IMR-90 (cell line): Measurements from ENCODE around the gene SPRR2E. TPM values are rescaled to one million over a fixed set of nuclear protein-coding genes. Genes with fewer than 3 reads are reported as not detected.

ENCODE experiments used
- ATAC-seq: fragments of 200-7000 bp; cut with Tn5 transposase; 2 replicates; pipeline ENCODE4 v1.9.1; 2020; ENCODE audit warnings: low read depth, mild to moderate bottlenecking, moderate library complexity
- BruUV-seq: library from RNA; stranded (reverse); fragments of 400-500 nt; replicated peaks from 2 replicates; lab custom pipeline; 2021; lab: Mats Ljungman, UMichigan
- CTCF ChIA-PET: fragments of 300-600 bp; formaldehyde crosslinking; extraction: SDS; loops from one replicate; lab custom pipeline; 2021; ENCODE audit warnings: antibody characterized with exemption; lab: Yijun Ruan, JAX
- POLR2A ChIA-PET: fragments of 300-600 bp; sonication (Branson Sonifier 250); formaldehyde crosslinking; loops from one replicate; lab custom pipeline; 2022; ENCODE audit warnings: antibody characterized with exemption; ENCODE audit not compliant: unreplicated experiment; lab: Charles Lee
- DNase-seq: peaks from one replicate; pipeline ENCODE4 v3.0.0; 2013
- H2AFZ ChIP-seq: replicated peaks from 2 replicates; pipeline ENCODE3; 2013; ENCODE audit warnings: low read length, mild to moderate bottlenecking; ENCODE audit not compliant: poor library complexity
- H2AK5ac ChIP-seq: 2 replicates; pipeline ENCODE4 v1.6.1; 2013; ENCODE audit warnings: low read depth, low read length, inconsistent platforms
- H2AK9ac ChIP-seq: replicated peaks from 2 replicates; pipeline ENCODE3; 2013; ENCODE audit warnings: mild to moderate bottlenecking, low read depth, low read length, moderate library complexity; ENCODE audit not compliant: poor library complexity
- H2BK120ac ChIP-seq: 2 replicates; pipeline ENCODE4 v1.6.1; 2013; ENCODE audit warnings: low read depth, low read length, inconsistent platforms
- H2BK15ac ChIP-seq: 3 replicates; pipeline ENCODE4 v1.6.1; 2013; ENCODE audit warnings: low read depth, low read length, inconsistent platforms
- H2BK20ac ChIP-seq: 2 replicates; pipeline ENCODE4 v1.6.1; 2013; ENCODE audit warnings: low read depth, mild to moderate bottlenecking, inconsistent platforms, low read length, moderate library complexity
- H2BK5ac ChIP-seq: 2 replicates; pipeline ENCODE4 v1.6.1; 2013; ENCODE audit warnings: mild to moderate bottlenecking, low read depth, low read length, inconsistent platforms; ENCODE audit not compliant: poor library complexity, severe bottlenecking
- H3K14ac ChIP-seq: replicated peaks from 2 replicates; pipeline ENCODE4 v1.6.1; 2013; ENCODE audit warnings: low read depth, low read length, inconsistent platforms
- H3K18ac ChIP-seq: 2 replicates; pipeline ENCODE4 v1.6.1; 2013; ENCODE audit warnings: low read depth, low read length, control low read depth
- H3K23ac ChIP-seq: 2 replicates; pipeline ENCODE4 v1.6.1; 2013; ENCODE audit warnings: low read depth, low read length, inconsistent platforms
- H3K27ac ChIP-seq: 2 replicates; pipeline ENCODE4 v1.5.1; 2013; ENCODE audit warnings: mild to moderate bottlenecking, control low read depth, low read length; ENCODE audit not compliant: insufficient read depth
- H3K27me3 ChIP-seq: 2 replicates; pipeline ENCODE4 v1.6.1; 2013; ENCODE audit warnings: low read length; ENCODE audit not compliant: control insufficient read depth, insufficient read depth
- H3K36me3 ChIP-seq: 2 replicates; pipeline ENCODE4 v1.6.1; 2013; ENCODE audit warnings: low read length, mixed read lengths; ENCODE audit not compliant: control insufficient read depth, insufficient read depth
- H3K4ac ChIP-seq: 2 replicates; pipeline ENCODE4 v1.6.1; 2013; ENCODE audit warnings: low read depth, low read length, inconsistent platforms
- H3K4me1 ChIP-seq: 2 replicates; pipeline ENCODE4 v1.6.1; 2013; ENCODE audit warnings: low read length, mixed read lengths; ENCODE audit not compliant: control insufficient read depth, insufficient read depth
- H3K4me2 ChIP-seq: 2 replicates; pipeline ENCODE4 v1.6.1; 2013; ENCODE audit warnings: low read depth, mild to moderate bottlenecking, control low read depth, low read length, moderate library complexity
- H3K4me3 ChIP-seq: 2 replicates; pipeline ENCODE4 v1.5.1; 2013; ENCODE audit warnings: low read depth, mild to moderate bottlenecking, control low read depth, low read length, moderate library complexity; ENCODE audit not compliant: insufficient read depth
- H3K56ac ChIP-seq: 2 replicates; pipeline ENCODE4 v1.6.1; 2013; ENCODE audit warnings: low read length, inconsistent platforms; ENCODE audit not compliant: insufficient read depth; ENCODE audit errors: extremely low read depth
- H3K79me1 ChIP-seq, 2 experiments: 2 replicates each; pipeline ENCODE4 v1.6.1; 2013; ENCODE audit warnings: low read length in 2 of 2, inconsistent platforms in 1 of 2, low read depth in 1 of 2
- H3K9ac ChIP-seq: 2 replicates; pipeline ENCODE4 v1.6.1; 2013; ENCODE audit warnings: low read depth, low read length, control low read depth
- H3K9me1 ChIP-seq: 2 replicates; pipeline ENCODE4 v1.6.1; 2013; ENCODE audit warnings: low read length, inconsistent platforms; ENCODE audit not compliant: insufficient read depth
- H3K9me3 ChIP-seq: 2 replicates; pipeline ENCODE4 v1.6.1; 2013; ENCODE audit warnings: low read length; ENCODE audit not compliant: control insufficient read depth, insufficient read depth
- H4K20me1 ChIP-seq: 2 replicates; pipeline ENCODE4 v1.6.1; 2013; ENCODE audit warnings: low read length, inconsistent platforms; ENCODE audit not compliant: insufficient read depth
- H4K5ac ChIP-seq: 2 replicates; pipeline ENCODE4 v1.6.1; 2013; ENCODE audit warnings: mild to moderate bottlenecking, low read depth, low read length, control low read depth
- H4K8ac ChIP-seq, 2 experiments: 2 replicates each; pipeline ENCODE4 v1.6.1; 2013; ENCODE audit warnings: low read depth in 2 of 2, low read length in 2 of 2, control low read depth in 1 of 2, inconsistent platforms in 1 of 2
- H4K91ac ChIP-seq: 2 replicates; pipeline ENCODE4 v1.6.1; 2013; ENCODE audit warnings: low read depth, low read length, inconsistent platforms; ENCODE audit not compliant: insufficient read depth
- BHLHE40 ChIP-seq: fragments of 150-350 bp; IDR thresholded peaks from 2 replicates; pipeline ENCODE4 v1.6.1; 2016; ENCODE audit warnings: mild to moderate bottlenecking, low read depth, low read length
- CHD1 ChIP-seq: IDR thresholded peaks from 2 replicates; pipeline ENCODE4 v1.6.1; 2012; ENCODE audit warnings: low read depth, low read length, improper control_type of control experiment
- CTCF ChIP-seq: conservative IDR thresholded peaks from 2 replicates; pipeline ENCODE4 v1.5.1; 2012; ENCODE audit warnings: mild to moderate bottlenecking, low read depth, low read length, improper control_type of control experiment
- ELK1 ChIP-seq: fragments of 150-350 bp; IDR thresholded peaks from 2 replicates; pipeline ENCODE4 v1.6.1; 2016; ENCODE audit warnings: low read depth, mild to moderate bottlenecking, low read length, moderate library complexity, borderline replicate concordance
- FOS ChIP-seq: fragments of 150-350 bp; IDR thresholded peaks from 2 replicates; pipeline ENCODE4 v1.6.1; 2016; ENCODE audit warnings: low read depth, low read length
- MAFK ChIP-seq: IDR thresholded peaks from 2 replicates; pipeline ENCODE4 v1.6.1; 2012; ENCODE audit warnings: low read depth, low read length, improper control_type of control experiment
- MAZ ChIP-seq: IDR thresholded peaks from 2 replicates; pipeline ENCODE4 v1.6.1; 2012; ENCODE audit warnings: low read depth, mild to moderate bottlenecking, low read length, improper control_type of control experiment, moderate library complexity, borderline replicate concordance
- MXI1 ChIP-seq: IDR thresholded peaks from 2 replicates; pipeline ENCODE4 v1.6.1; 2012; ENCODE audit warnings: low read depth, mild to moderate bottlenecking, low read length, moderate library complexity, borderline replicate concordance
- NFE2L2 ChIP-seq: fragments of 150-350 bp; IDR thresholded peaks from 2 replicates; pipeline ENCODE4 v1.6.1; 2016; ENCODE audit warnings: low read depth, mild to moderate bottlenecking, low read length
- POLR2A ChIP-seq: IDR thresholded peaks from 2 replicates; pipeline ENCODE4 v1.6.1; 2012; ENCODE audit warnings: mild to moderate bottlenecking, low read depth, low read length
- RAD21 ChIP-seq: IDR thresholded peaks from 2 replicates; pipeline ENCODE4 v1.6.1; 2012; ENCODE audit warnings: low read length, improper control_type of control experiment
- RCOR1 ChIP-seq: IDR thresholded peaks from 2 replicates; pipeline ENCODE4 v1.6.1; 2012; ENCODE audit warnings: mild to moderate bottlenecking, low read length, improper control_type of control experiment; ENCODE audit not compliant: insufficient replicate concordance
- RFX5 ChIP-seq: IDR thresholded peaks from 2 replicates; pipeline ENCODE4 v1.8.0; 2012; ENCODE audit warnings: low read depth, mild to moderate bottlenecking, low read length, moderate library complexity
- SMC3 ChIP-seq: fragments of 150-350 bp; IDR thresholded peaks from 2 replicates; pipeline ENCODE4 v1.6.1; 2016; ENCODE audit warnings: low read depth, mild to moderate bottlenecking, antibody characterized with exemption, low read length, moderate library complexity
- USF2 ChIP-seq: fragments of 150-350 bp; IDR thresholded peaks from 2 replicates; pipeline ENCODE4 v1.6.1; 2017; ENCODE audit warnings: mild to moderate bottlenecking, antibody characterized with exemption, low read length, low read depth
- WGBS, 2 experiments: methylation state at CpG; one replicate each; pipeline versions ENCODE4 v1.1.5 to v1.1.7; 2013; ENCODE audit warnings: missing lambda C conversion rate in 2 of 2; ENCODE audit not compliant: insufficient read length in 1 of 2; ENCODE audit errors: extremely low coverage in 2 of 2; 5-methylcytosine and 5-hydroxymethylcytosine counted together
- dilution Hi-C: fragments of 300-500 bp; cut with HindIII; formaldehyde crosslinking; loops from one replicate; pipeline ENCODE4 v1.14.3; 2018; ENCODE audit warnings: low sequenced_read_pairs; ENCODE audit not compliant: unreplicated experiment
- in situ Hi-C: fragments of 300-500 bp; cut with MboI; formaldehyde crosslinking; loops from 3 replicates; pipeline ENCODE4 v1.14.3; 2019; ENCODE audit warnings: low sequenced_read_pairs, inconsistent platforms, mixed read lengths
- intact Hi-C: fragments of 100-400 bp; cut with micrococcal nuclease; formaldehyde crosslinking; loops from 2 replicates; pipeline ENCODE4 v1.10.0; 2022
- polyA plus RNA-seq, 3 experiments: library from polyadenylated mRNA; depleted of rRNA; stranded (reverse); fragments of >200 nt; gene quantifications; 2 replicates each; pipeline ENCODE4 v1.2.3, GENCODE V29; 2012; ENCODE audit warnings: low replicate concordance in 1 of 3
- total RNA-seq: library from RNA; depleted of rRNA; stranded (reverse); fragments of >200 nt; gene quantifications from 2 replicates; pipeline ENCODE4 v1.2.3, GENCODE V29; 2012

SPRR2E gene
- total and polyA plus RNA-seq, 2 of the 4 experiments (the other 2 are of a cell fraction), result not detected

- H3K9ac ChIP-seq, result no peak overlapping the region
- H3K27ac ChIP-seq, result no peak overlapping the region
- H2BK5ac ChIP-seq, result no peak overlapping the region
- no peaks in the 10 kb centered on the region for H3K36me3 ChIP-seq
- no TSS peak for BruUV-seq
- H2BK120ac ChIP-seq, result no peak overlapping the region
- ATAC-seq (no peak), DNase-seq (no peak)
- no peaks in the 10 kb centered on the region for H3K79me1 ChIP-seq
- no peaks in the 10 kb centered on the region for H4K20me1 ChIP-seq
- no peak overlapping the region for H3K4me2 ChIP-seq
- H3K9me3 ChIP-seq, result no peaks in the 10 kb centered on the region
- H3K27me3 ChIP-seq, result no peaks in the 10 kb centered on the region
- no peak for TF ChIP-seq RAD21
- no peak for TF ChIP-seq FOS
- TF ChIP-seq RFX5, result no peak
- TF ChIP-seq MXI1, result no peak
- TF ChIP-seq SMC3, result no peak
- no peak for TF ChIP-seq ELK1
- no peak for TF ChIP-seq USF2
- TF ChIP-seq CHD1, result no peak
- no peak for TF ChIP-seq BHLHE40
- no peak for TF ChIP-seq CTCF
- TF ChIP-seq MAZ, result no peak
- no peak for TF ChIP-seq POLR2A
- TF ChIP-seq MAFK, result no peak
- no peak for TF ChIP-seq NFE2L2
- no peak for TF ChIP-seq RCOR1
- no peak overlapping the region for H3K4ac ChIP-seq
- no peak overlapping the region for H3K14ac ChIP-seq
- intact Hi-C loops (no loop called here), in situ Hi-C loops (no loop called here), dilution Hi-C loops (no loop called here)
- ChIA-PET CTCF (no interaction called here), POLR2A (no interaction called here)
- H2AK9ac ChIP-seq, result no peak overlapping the region
- no peak overlapping the region for H3K56ac ChIP-seq
- no peak overlapping the region for H3K18ac ChIP-seq
- H2AFZ ChIP-seq, result no peak overlapping the region
- no peak overlapping the region for H2BK15ac ChIP-seq
- H2BK20ac ChIP-seq, result no peak overlapping the region
- no peaks in the 10 kb centered on the region for H3K4me1 ChIP-seq
- no peak overlapping the region for H4K8ac ChIP-seq
- H3K23ac ChIP-seq, result no peak overlapping the region
- no peak overlapping the region for H2AK5ac ChIP-seq
- H3K4me3 ChIP-seq, result no peak overlapping the region
- no peak overlapping the region for H4K91ac ChIP-seq
- no peaks in the 10 kb centered on the region for H3K9me1 ChIP-seq
- H4K5ac ChIP-seq, result no peak overlapping the region
- WGBS, 2 experiments, result no CpG with 5 or more reads among the region's 5 CpGs
Measured at GRCh38 chr1:153072806-153073726, 21.3 kb downstream of the SPRR2E start.
